Omental fat pad (tissue), 4 donors: ENCODE measurements around the gene DDX39A. TPM values are rescaled to one million over a fixed set of nuclear protein-coding genes. Genes with fewer than 3 reads are reported as not detected.
"Not testable (repeated sequence)": the region's sequence is repeated elsewhere in the genome, so short reads cannot be mapped to it uniquely, and the experiment has no call there.

Experiments used
- ATAC-seq: fragments of 150-250 bp; one replicate; pipeline ENCODE4 v1.9.1; 2016; ENCODE audit warnings: mild to moderate bottlenecking, moderate library complexity; ENCODE audit not compliant: low FRiP score
- DNase-seq: peaks from one replicate; pipeline ENCODE4 v3.0.0-alpha.2; 2019; ENCODE audit warnings: low spot score
- CTCF ChIP-seq, 3 donors: fragments of 450-650 bp; IDR thresholded peaks; one replicate each; pipeline ENCODE4 v1.5.1; 2016 to 2017; ENCODE audit warnings: antibody characterized with exemption in 3 of 3, mild to moderate bottlenecking in 3 of 3, moderate library complexity in 2 of 3
- total RNA-seq, 4 donors: library from RNA; depleted of rRNA; stranded (reverse); fragments of >200 nt; gene quantifications; one replicate each; pipeline ENCODE4 v1.1.0, GENCODE V29; 2016

DDX39A gene
- total RNA-seq, 4 donors from 2014 or later: 68.4 to 139 (median 76.3) TPM

- ATAC-seq: peak; percentile 62
Measured at GRCh38 chr19:14402332-14403144, 16.6 kb downstream of the DDX39A start.

GRCh38 chr19:14401468-14402195 is 17.5 kb downstream of the DDX39A start:
- TF ChIP-seq CTCF (IDR thresholded peaks at IDR 0.05): no peak
- DNase-seq: no peak
- no peak for ATAC-seq

More at GRCh38 chr19:14402332-14403144, 16.6 kb downstream of the DDX39A start:
- no peak for DNase-seq
- no peak for TF ChIP-seq CTCF (IDR thresholded peaks at IDR 0.05)

GRCh38 chr19:14400951-14401431 is 18.1 kb downstream of the DDX39A start:
- ATAC-seq (no peak), DNase-seq (no peak)
- TF ChIP-seq CTCF (IDR thresholded peaks at IDR 0.05): no peak

GRCh38 chr19:14397168-14397567 is 22.0 kb downstream of the DDX39A start:
- DNase-seq, ATAC-seq: not testable (repeated sequence)

GRCh38 chr19:14396730-14397129 is 22.4 kb downstream of the DDX39A start:
- ATAC-seq, DNase-seq: not testable (repeated sequence)

- DNase-seq (no peak), ATAC-seq (no peak)
- TF ChIP-seq CTCF (IDR thresholded peaks at IDR 0.05): no peak
Measured at GRCh38 chr19:14395710-14396336, 23.3 kb downstream of the DDX39A start.

- no peak for ATAC-seq
- no peak for DNase-seq
- no peak for TF ChIP-seq CTCF (IDR thresholded peaks at IDR 0.05)
Measured at GRCh38 chr19:14395262-14395661, 23.9 kb downstream of the DDX39A start.
